Mesodermal cell (in vitro differentiated cells): ENCODE results near the gene RFNG.

Experiments used
- H3K27ac ChIP-seq: 2 replicates; pipeline ENCODE4 v1.7.0; 2013; ENCODE audit warnings: mild to moderate bottlenecking, low read depth, low read length, moderate library complexity; ENCODE audit not compliant: severe bottlenecking
- H3K36me3 ChIP-seq: 2 replicates; pipeline ENCODE4 v1.7.1; 2013; ENCODE audit warnings: mild to moderate bottlenecking, low read length, moderate library complexity; ENCODE audit not compliant: control insufficient read depth, insufficient read depth
- H3K4me1 ChIP-seq: one replicate; pipeline ENCODE4 v1.7.1; 2013; ENCODE audit warnings: mild to moderate bottlenecking, low read length; ENCODE audit not compliant: insufficient read depth, control insufficient read depth, poor library complexity, severe bottlenecking
- H3K4me3 ChIP-seq: 2 replicates; pipeline ENCODE4 v1.7.0; 2013; ENCODE audit warnings: low read length, control low read depth, mild to moderate bottlenecking; ENCODE audit not compliant: insufficient read depth, poor library complexity, severe bottlenecking; ENCODE audit errors: extremely low read depth
- H3K9me3 ChIP-seq: 2 replicates; pipeline ENCODE4 v1.7.1; 2013; ENCODE audit warnings: mild to moderate bottlenecking, low read length, moderate library complexity; ENCODE audit not compliant: control insufficient read depth
- WGBS, 2 experiments: methylation state at CpG; one replicate each; pipeline ENCODE4 v1.1.5; 2013; ENCODE audit warnings: missing lambda C conversion rate in 2 of 2; ENCODE audit not compliant: insufficient coverage in 2 of 2; 5-methylcytosine and 5-hydroxymethylcytosine counted together

The RFNG gene

GRCh38 chr17:82015311-82015971 is 36.2 kb downstream of the RFNG start:
- 81 to 86% methylated on average over 17 to 23 of the region's 24 CpGs for WGBS, 2 experiments
- no peak overlapping the region for H3K27ac ChIP-seq
- peaks cover 12% of the 10 kb centered on the region for H3K36me3 ChIP-seq
- no peaks in the 10 kb centered on the region for H3K9me3 ChIP-seq
- no peak overlapping the region for H3K4me3 ChIP-seq
- H3K4me1 ChIP-seq = peaks cover 19% of the 10 kb centered on the region

GRCh38 chr17:82014971-82015310 is 36.7 kb downstream of the RFNG start:
- H3K27ac ChIP-seq = no peak overlapping the region
- 81 to 91% methylated on average over 6 to 13 of the region's 13 CpGs for whole genome bisulfite sequencing, 2 experiments
- no peaks in the 10 kb centered on the region for H3K9me3 ChIP-seq
- H3K4me1 ChIP-seq = peaks cover 19% of the 10 kb centered on the region
- H3K36me3 ChIP-seq = peaks cover 12% of the 10 kb centered on the region
- no peak overlapping the region for H3K4me3 ChIP-seq

GRCh38 chr17:82014432-82014831 is 37.2 kb downstream of the RFNG start:
- H3K36me3 ChIP-seq = peaks cover 12% of the 10 kb centered on the region
- H3K4me3 ChIP-seq = no peak overlapping the region
- H3K4me1 ChIP-seq = peaks cover 19% of the 10 kb centered on the region
- H3K9me3 ChIP-seq = no peaks in the 10 kb centered on the region
- no peak overlapping the region for H3K27ac ChIP-seq
- WGBS, 2 experiments = 93 to 94% methylated on average over 22 of the region's 23 CpGs

GRCh38 chr17:82013772-82014321 is 37.8 kb downstream of the RFNG start:
- no peak overlapping the region for H3K4me3 ChIP-seq
- H3K36me3 ChIP-seq = peaks cover 12% of the 10 kb centered on the region
- no peaks in the 10 kb centered on the region for H3K9me3 ChIP-seq
- H3K27ac ChIP-seq = peak overlapping the region; percentile 23
- 95 to 96% methylated on average over 15 to 16 of the region's 16 CpGs for WGBS, 2 experiments
- H3K4me1 ChIP-seq = peaks cover 19% of the 10 kb centered on the region

- Histone ChIP-seq H3K4me1 (peaks cover 19% of the 10 kb centered on the region), H3K4me3 (no peak overlapping the region), H3K36me3 (peaks cover 9% of the 10 kb centered on the region), H3K9me3 (no peaks in the 10 kb centered on the region), H3K27ac (peak overlapping the region; percentile 87)
- 82 to 93% methylated on average over 18 to 22 of the region's 22 CpGs for WGBS, 2 experiments
Measured at GRCh38 chr17:82013341-82013740, 38.3 kb downstream of the RFNG start.

GRCh38 chr17:82012640-82013295 is 38.8 kb downstream of the RFNG start:
- Histone ChIP-seq H3K36me3 (peaks cover 6% of the 10 kb centered on the region), H3K9me3 (no peaks in the 10 kb centered on the region), H3K27ac (peak overlapping the region; percentile 87), H3K4me1 (peaks cover 19% of the 10 kb centered on the region), H3K4me3 (no peak overlapping the region)
- 68 to 80% methylated on average over 12 to 13 of the region's 19 CpGs for WGBS, 2 experiments

GRCh38 chr17:82012261-82012639 is 39.4 kb downstream of the RFNG start:
- H3K9me3 ChIP-seq = no peaks in the 10 kb centered on the region
- peaks cover 3% of the 10 kb centered on the region for H3K36me3 ChIP-seq
- WGBS, 2 experiments = 70 to 76% methylated on average over 17 to 20 of the region's 20 CpGs
- peak overlapping the region; percentile 87 for H3K27ac ChIP-seq
- no peak overlapping the region for H3K4me3 ChIP-seq
- H3K4me1 ChIP-seq = peaks cover 19% of the 10 kb centered on the region

GRCh38 chr17:82011617-82012187 is 39.9 kb downstream of the RFNG start:
- no peak overlapping the region for H3K27ac ChIP-seq
- H3K9me3 ChIP-seq = no peaks in the 10 kb centered on the region
- peaks cover 24% of the 10 kb centered on the region for H3K4me1 ChIP-seq
- peaks cover 3% of the 10 kb centered on the region for H3K36me3 ChIP-seq
- 86 to 91% methylated on average over 13 to 19 of the region's 19 CpGs for WGBS, 2 experiments
- H3K4me3 ChIP-seq = no peak overlapping the region

- Histone ChIP-seq H3K9me3 (no peaks in the 10 kb centered on the region), H3K4me1 (peaks cover 33% of the 10 kb centered on the region), H3K27ac (no peak overlapping the region), H3K4me3 (no peak overlapping the region), H3K36me3 (peaks cover 3% of the 10 kb centered on the region)
- 95 to 97% methylated on average over 25 to 34 of the region's 39 CpGs for WGBS, 2 experiments
Measured at GRCh38 chr17:82010575-82011525, 40.8 kb downstream of the RFNG start.

GRCh38 chr17:82009413-82009812 is 42.2 kb downstream of the RFNG start:
- Histone ChIP-seq H3K4me1 (peaks cover 45% of the 10 kb centered on the region), H3K4me3 (no peak overlapping the region), H3K9me3 (no peaks in the 10 kb centered on the region), H3K36me3 (peaks cover 3% of the 10 kb centered on the region), H3K27ac (no peak overlapping the region)
- WGBS, 2 experiments = 94 to 96% methylated on average over 11 to 14 of the region's 15 CpGs
